NCI-H1105 treated with DMSO at 0.1 percent for 48 hours (cell line): Measurements from ENCODE around the gene KIF21B.

Experiments used
- DNase-seq: peaks from one replicate; lab custom pipeline; 2025; lab: John Stamatoyannopoulos, UW

KIF21B gene

GRCh38 chr1:200991097-200991614, 32.4 kb downstream of the KIF21B start:
- no peak for DNase-seq

GRCh38 chr1:200990114-200990513, 33.4 kb downstream of the KIF21B start:
- DNase-seq, result no peak

GRCh38 chr1:200989337-200989736, 34.2 kb downstream of the KIF21B start:
- no peak for DNase-seq

GRCh38 chr1:200988693-200989092, 34.8 kb downstream of the KIF21B start:
- DNase-seq, result no peak

- no peak for DNase-seq
Measured at GRCh38 chr1:200985481-200985880, 38.0 kb downstream of the KIF21B start.

- no peak for DNase-seq
Measured at GRCh38 chr1:200983035-200983561, 40.4 kb downstream of the KIF21B start.

GRCh38 chr1:200982071-200982945, 41.2 kb downstream of the KIF21B start:
- DNase-seq, result no peak

- no peak for DNase-seq
Measured at GRCh38 chr1:200981278-200981677, 42.2 kb downstream of the KIF21B start.

- no peak for DNase-seq
Measured at GRCh38 chr1:200980873-200981272, 42.6 kb downstream of the KIF21B start.

GRCh38 chr1:200980452-200980772, 43.1 kb downstream of the KIF21B start:
- DNase-seq, result no peak

- peak; percentile 53 for DNase-seq
Measured at GRCh38 chr1:200979574-200980451, 43.7 kb downstream of the KIF21B start.

- no peak for DNase-seq
Measured at GRCh38 chr1:200977071-200977754, 46.3 kb downstream of the KIF21B start.

GRCh38 chr1:200976634-200977033, 46.9 kb downstream of the KIF21B start:
- no peak for DNase-seq

- no peak for DNase-seq
Measured at GRCh38 chr1:200975458-200975857, 48.1 kb downstream of the KIF21B start.

- no peak for DNase-seq
Measured at GRCh38 chr1:200974711-200975110, 48.8 kb downstream of the KIF21B start.

- DNase-seq, result peak; percentile 30
Measured at GRCh38 chr1:200973937-200974657, 49.4 kb downstream of the KIF21B start.

- no peak for DNase-seq
Measured at GRCh38 chr1:200972985-200973742, 50.4 kb downstream of the KIF21B start.

- peak; percentile 66 for DNase-seq
Measured at GRCh38 chr1:200971955-200972711, 51.4 kb downstream of the KIF21B start.

GRCh38 chr1:200971428-200971903, 52.0 kb downstream of the KIF21B start:
- DNase-seq, result no peak
